Measurements from ENCODE around the gene NMS.

NMS gene

DNA sequence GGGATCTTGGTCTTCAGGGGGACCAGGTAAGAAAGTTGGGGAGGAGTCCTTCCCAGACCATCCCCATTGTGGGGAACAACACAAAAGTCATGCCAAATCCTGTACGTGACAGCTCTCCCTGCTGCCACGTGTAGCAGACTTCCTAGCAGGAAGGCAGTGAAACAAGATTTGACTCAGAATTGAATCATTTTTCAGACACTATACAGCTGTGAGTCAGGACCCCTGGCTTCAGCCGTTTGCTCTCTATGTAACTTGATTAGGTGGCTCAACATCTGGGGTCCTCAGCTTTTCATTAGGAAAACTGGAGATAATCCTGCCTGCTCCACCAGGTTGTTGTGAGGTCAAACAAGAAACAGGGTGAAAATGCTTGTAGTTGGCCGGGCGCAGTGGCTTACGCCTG, 59.6 kb downstream of the NMS start:
- H3K4me3 ChIP-seq (ENCODE audit: low read depth, low read length), result no peak overlapping the region
- no peaks in the 10 kb centered on the region for H3K36me3 ChIP-seq (ENCODE audit: control insufficient read depth, insufficient read depth, low read length)
- H3K4me1 ChIP-seq (ENCODE audit: control insufficient read depth, insufficient read depth, low read length), result no peaks in the 10 kb centered on the region
- no peak overlapping the region for H3K9ac ChIP-seq (ENCODE audit: low read depth, low read length)
- H3K27me3 ChIP-seq (ENCODE audit: control insufficient read depth, insufficient read depth, low read length), result no peaks in the 10 kb centered on the region
- H3K9me3 ChIP-seq (ENCODE audit: control insufficient read depth, insufficient read depth, low read length), result no peaks in the 10 kb centered on the region

Data from iPS-15b (cell line).